HG02759 (cell line): ENCODE results near the gene FOXD4.
"Not testable (repeated sequence)": the region's sequence is repeated elsewhere in the genome, so short reads cannot be mapped to it uniquely, and the experiment has no call there.

ENCODE experiments used
- ATAC-seq: cut with Tn5 transposase; IDR thresholded peaks from one replicate; pipeline ENCODE4 v1.9.1; 2021; ENCODE audit warnings: mild to moderate bottlenecking, moderate library complexity; ENCODE audit not compliant: unreplicated experiment

The FOXD4 gene

GRCh38 chr9:117995-118467, at the start of gene FOXD4:
Gene FOXD4, minus strand, starts transcription at chr9:118417. Its CDS starts 298 bp downstream, at chr9:118119.
- not testable (repeated sequence) for ATAC-seq

GRCh38 chr9:159871-160270, 41.7 kb upstream of the FOXD4 start:
- ATAC-seq: not testable (repeated sequence)

GRCh38 chr9:151173-151572, 33.0 kb upstream of the FOXD4 start:
- ATAC-seq: not testable (repeated sequence)

- ATAC-seq: not testable (repeated sequence)
Measured at GRCh38 chr9:139880-140279, 21.7 kb upstream of the FOXD4 start.

- not testable (repeated sequence) for ATAC-seq
Measured at GRCh38 chr9:117144-117994, 848 bp downstream of the FOXD4 start.

GRCh38 chr9:116239-117077, 1.8 kb downstream of the FOXD4 start:
- ATAC-seq: not testable (repeated sequence)

- ATAC-seq: not testable (repeated sequence)
Measured at GRCh38 chr9:115118-115451, 3.1 kb downstream of the FOXD4 start.

GRCh38 chr9:114267-115117, 3.7 kb downstream of the FOXD4 start:
- ATAC-seq: peak; percentile 29

GRCh38 chr9:113468-114266, 4.5 kb downstream of the FOXD4 start:
- ATAC-seq: peak; percentile 76

GRCh38 chr9:112589-113467, 5.4 kb downstream of the FOXD4 start:
- ATAC-seq: peak; percentile 21

- ATAC-seq: not testable (repeated sequence)
Measured at GRCh38 chr9:110672-111071, 7.5 kb downstream of the FOXD4 start.

- not testable (repeated sequence) for ATAC-seq
Measured at GRCh38 chr9:109540-109939, 8.7 kb downstream of the FOXD4 start.

GRCh38 chr9:108742-109495, 9.3 kb downstream of the FOXD4 start:
- ATAC-seq: not testable (repeated sequence)

GRCh38 chr9:105991-106390, 12.2 kb downstream of the FOXD4 start:
- not testable (repeated sequence) for ATAC-seq

GRCh38 chr9:100430-100829, 17.8 kb downstream of the FOXD4 start:
- not testable (repeated sequence) for ATAC-seq

GRCh38 chr9:99867-100266, 18.4 kb downstream of the FOXD4 start:
- not testable (repeated sequence) for ATAC-seq

- ATAC-seq: not testable (repeated sequence)
Measured at GRCh38 chr9:98775-99174, 19.4 kb downstream of the FOXD4 start.

GRCh38 chr9:94992-95391, 23.2 kb downstream of the FOXD4 start:
- not testable (repeated sequence) for ATAC-seq
